Stimulated activated CD4-positive, alpha-beta T cell treated with anti-CD3 and anti-CD28 coated beads, Interleukin-15, amount 100 ng/mL, for 1 hour (primary cell): Measurements from ENCODE around the gene CDH13.

Experiments
- DNase-seq, 2 donors: peaks; one replicate each; pipeline ENCODE4 v3.0.0-alpha.2; 2020; ENCODE audit warnings: low read depth in 1 of 2, low spot score in 1 of 2

Gene CDH13

DNA sequence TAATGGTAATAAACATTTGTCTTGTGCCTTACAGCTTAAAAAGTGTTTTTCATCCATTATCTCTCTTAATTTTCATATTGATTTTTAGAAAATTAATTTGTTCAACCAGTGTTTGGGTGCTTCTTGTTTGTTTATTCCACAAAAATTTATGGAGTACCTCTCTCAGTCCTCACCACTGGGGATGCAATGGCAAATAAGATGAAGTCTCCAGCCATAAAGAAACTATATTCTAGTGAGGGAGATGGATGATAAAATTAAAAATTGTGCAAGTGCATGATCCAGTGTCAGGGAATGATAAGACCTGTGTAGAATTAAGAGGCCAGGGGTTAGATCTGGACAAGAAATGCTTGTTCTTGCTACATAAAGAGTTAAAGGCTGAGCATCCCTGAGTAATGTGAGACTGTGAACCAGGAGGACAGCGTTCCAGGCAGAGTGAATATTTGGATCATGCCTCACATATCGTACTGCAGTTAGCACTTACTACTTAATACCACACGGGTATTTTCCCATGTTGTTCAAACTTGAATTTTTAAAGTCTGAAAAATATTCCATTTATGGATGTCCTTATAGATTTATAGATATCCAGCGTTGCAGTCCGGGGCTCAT lies 645.3 kb downstream of the CDH13 start:
- no peak for DNase-seq

DNA sequence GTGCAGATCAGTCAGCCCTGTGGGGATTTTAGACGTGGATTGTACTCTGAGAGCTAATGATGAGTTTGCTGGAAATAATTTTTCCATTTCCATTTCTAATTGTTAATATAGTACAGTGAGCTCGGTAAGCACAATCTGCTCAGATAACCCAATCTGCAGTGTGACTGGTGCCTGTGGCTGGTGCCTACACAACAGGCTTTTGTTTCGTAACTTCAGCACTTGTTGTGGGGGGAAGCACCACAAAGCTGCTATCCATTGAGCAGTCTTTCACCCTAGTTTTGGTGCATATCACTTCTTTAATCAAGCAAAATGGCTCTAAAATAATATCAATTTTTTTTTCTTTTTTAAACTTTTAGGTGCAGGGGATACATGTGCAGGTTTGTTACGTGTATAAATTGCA lies 646.1 kb downstream of the CDH13 start:
- DNase-seq = no peak

GRCh38 chr16:83273504-83274173 lies 646.9 kb downstream of the CDH13 start:
- no peak for DNase-seq

DNA sequence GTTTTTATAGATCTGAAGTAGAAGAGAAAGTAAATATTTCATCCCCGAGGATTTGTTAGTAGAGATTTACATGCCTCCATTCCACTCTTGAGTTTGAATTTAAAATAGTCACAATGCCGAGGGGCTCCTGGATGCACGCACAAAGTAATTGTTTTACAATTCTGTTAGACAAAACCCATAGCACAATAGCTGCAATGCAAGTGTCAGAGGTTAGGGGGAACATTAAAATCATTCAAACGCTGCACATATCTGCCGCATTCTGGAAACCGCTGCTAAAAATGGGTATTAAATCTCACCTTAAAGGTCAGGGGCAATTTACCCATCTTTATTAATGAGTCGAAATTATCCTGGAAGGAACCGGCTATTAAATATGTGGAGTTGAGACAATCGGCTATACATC lies 652.5 kb downstream of the CDH13 start:
- no peak for DNase-seq

DNA sequence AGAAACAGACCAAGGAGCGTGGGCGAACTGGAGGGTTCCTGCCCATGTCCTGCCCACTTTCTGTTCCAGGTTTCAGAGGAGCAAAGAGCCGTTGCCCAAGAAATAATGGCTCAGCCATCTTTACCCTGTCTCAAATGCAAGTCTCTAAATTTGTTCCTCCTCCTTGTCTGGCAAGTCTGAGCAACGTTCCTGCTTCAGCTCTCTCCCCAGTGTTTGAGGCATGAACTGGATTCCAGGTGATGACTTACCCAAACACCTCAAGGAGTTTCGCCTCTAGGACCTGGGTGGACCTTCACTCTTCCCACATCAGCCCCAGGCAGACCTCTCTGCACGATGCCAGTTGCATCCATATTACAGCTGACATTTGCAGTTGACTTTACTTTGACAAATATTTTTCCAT lies 659.2 kb downstream of the CDH13 start:
- DNase-seq = no peak

- DNase-seq = no peak
Measured at GRCh38 chr16:83296505-83296904, 669.7 kb downstream of the CDH13 start.

- DNase-seq = no peak
Measured at GRCh38 chr16:83298541-83298940, 671.8 kb downstream of the CDH13 start.

DNA sequence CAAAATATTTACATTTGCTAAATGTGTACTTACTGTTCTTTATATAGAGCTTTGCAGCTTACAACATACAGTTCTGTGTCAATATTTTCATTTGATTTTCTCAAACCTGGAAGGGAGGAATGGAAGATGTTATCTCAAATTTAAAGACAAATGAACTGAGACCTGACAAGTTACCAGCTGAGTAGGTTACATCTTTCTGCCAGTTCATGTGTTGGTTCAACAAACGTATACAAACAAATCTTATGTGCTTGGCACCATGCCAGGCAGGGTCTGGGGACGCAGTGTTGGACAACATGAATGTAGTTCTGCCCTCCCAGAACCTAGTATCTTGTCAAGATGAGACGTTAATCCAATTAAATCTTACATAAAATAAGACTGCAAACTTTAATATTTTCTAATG lies 673.6 kb downstream of the CDH13 start:
- no peak for DNase-seq

GRCh38 chr16:83301971-83302370 lies 675.2 kb downstream of the CDH13 start:
- DNase-seq = no peak

DNA sequence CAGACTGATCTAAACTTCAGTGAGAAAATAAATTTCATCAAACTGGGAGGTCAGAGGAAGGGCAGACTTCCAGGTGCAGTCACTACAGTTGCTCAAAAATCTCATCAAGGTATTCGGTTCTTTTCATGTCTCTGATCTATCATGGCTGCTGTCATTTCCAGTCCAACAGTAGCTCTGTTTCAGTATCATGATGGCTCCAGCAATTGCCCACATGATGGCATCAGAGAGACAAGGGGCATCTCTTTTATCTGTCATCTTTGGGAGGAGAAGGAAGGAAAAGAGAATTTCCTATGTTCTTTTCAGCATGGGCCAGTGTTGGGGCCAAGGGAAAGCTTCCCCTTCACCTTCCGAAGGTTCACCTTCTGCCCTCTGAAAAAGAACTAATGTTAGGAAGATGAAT lies 676.1 kb downstream of the CDH13 start:
- no peak for DNase-seq

- DNase-seq = no peak
Measured at GRCh38 chr16:83305092-83305491, 678.3 kb downstream of the CDH13 start.

DNA sequence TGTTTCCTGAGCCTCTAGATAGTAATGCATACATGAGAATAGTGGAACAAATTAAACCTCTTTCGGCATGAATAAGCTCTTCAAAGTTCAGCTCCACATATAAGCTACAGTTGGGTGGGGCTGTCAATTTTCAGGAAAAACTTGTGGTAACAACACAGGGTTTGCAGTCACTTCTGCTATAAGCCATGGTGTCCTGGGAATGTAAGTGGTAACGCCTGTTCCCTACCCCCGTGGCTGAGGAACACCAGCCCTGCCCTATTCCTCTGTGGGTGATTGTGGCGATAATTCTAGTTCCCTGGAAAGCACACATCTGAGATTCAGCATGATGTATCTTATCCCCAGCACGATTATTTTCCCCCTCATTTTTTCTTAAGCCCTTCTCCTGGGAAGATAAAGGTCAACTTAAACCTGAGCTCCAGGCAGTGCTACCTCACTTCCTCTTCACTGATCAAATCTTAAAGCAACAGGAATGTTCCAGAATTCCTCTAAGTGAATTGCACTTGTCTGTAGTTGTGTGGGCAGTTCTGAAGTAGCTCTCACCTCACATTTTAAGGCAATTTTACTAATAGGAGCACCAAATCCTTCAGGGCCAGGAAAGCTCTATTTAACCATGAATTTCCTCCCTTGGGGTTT lies 680.3 kb downstream of the CDH13 start:
- no peak for DNase-seq

DNA sequence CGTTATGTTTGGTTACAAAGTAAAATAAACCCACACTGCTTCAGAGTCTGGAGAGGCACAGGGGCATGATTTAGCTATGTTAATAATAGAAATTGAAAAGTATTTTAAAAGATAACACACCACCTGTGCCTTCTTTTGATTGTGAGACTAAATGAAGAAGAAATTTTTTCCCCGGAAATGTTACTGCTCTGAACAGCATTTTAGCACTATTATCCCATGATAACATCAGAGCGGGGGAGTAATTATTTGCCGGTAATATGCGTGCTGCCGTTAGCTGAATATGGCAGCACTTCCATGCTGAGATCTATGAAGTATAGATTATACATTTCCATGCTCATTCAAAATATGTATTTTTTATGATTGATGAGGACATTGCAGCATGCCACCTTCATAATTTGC lies 680.8 kb downstream of the CDH13 start:
- no peak for DNase-seq

- DNase-seq = no peak
Measured at GRCh38 chr16:83308414-83308813, 681.6 kb downstream of the CDH13 start.

GRCh38 chr16:83310816-83311215 lies 684.0 kb downstream of the CDH13 start:
- no peak for DNase-seq

- DNase-seq = no peak
Measured at GRCh38 chr16:83312015-83312717, 685.4 kb downstream of the CDH13 start.

DNA sequence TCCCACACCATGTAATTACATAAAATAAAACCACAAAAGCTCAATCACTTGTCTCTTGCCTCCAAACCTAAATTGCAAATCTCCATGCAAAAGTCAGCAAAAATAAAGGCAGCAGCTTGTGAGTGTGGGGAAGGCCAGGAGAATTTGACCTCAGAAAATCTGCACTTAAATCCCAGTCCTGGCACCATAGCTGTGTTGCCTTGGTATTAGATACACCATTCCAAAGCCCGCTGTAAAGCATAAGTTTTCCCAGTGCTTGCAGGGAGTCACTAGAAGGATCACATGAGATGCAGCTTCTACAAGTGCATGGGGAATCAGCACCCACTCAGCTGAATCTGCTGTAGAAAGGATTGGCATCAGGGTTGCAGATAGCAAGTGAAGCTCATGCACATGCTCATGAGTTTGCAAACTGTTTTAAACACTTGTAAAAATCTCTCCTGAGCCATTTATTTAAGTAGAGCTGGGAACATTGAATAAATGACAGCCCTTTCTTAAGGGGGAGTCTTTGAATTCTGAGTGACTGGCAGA lies 686.0 kb downstream of the CDH13 start:
- no peak for DNase-seq

- DNase-seq = no peak
Measured at GRCh38 chr16:83315271-83315670, 688.5 kb downstream of the CDH13 start.

DNA sequence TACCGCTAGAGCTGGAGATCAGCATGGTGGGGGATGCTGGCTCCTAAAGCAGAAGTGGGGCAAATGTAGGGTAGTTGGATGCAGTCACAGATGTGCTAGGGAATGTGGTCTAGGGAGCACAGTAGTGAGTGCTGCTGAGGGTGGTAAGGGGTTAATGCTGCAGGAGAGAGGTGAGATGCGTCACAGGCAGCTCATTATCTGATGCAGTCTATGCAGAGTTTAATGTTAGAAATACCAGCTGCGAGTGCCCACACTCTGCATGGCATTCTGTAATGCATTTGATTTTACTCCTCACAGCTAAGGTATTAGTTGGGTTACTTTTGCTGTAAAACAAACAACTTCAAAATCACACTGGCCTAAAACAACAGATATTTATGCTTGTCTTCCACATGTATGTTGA lies 689.7 kb downstream of the CDH13 start:
- no peak for DNase-seq

DNA sequence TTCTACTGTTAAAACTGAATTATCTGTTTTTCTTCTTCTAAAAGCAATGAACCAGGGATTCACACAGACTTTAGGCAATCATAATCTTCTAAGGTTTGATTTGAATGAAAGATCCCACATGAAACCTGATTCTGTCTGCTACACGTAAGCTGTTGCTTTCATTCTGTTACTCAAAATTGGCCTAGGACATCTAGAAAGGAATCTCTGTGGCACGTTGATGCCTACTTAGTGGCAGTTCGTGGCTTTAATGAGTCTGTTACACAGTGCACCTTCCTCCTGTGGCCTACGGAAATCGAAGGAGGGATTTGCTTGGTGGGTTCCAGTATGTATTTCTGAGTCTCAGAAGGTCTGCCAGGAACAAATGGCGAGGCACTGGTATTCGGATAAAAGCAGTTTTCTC lies 691.6 kb downstream of the CDH13 start:
- no peak for DNase-seq

GRCh38 chr16:83328936-83329335 lies 702.2 kb downstream of the CDH13 start:
- no peak for DNase-seq

- no peak for DNase-seq
Measured at GRCh38 chr16:83329441-83329840, 702.7 kb downstream of the CDH13 start.
